PC-9 (cell line): Measurements from ENCODE around the gene UPF2. TPM values are rescaled to one million over a fixed set of nuclear protein-coding genes. Genes with fewer than 3 reads are reported as not detected.

ENCODE experiments used
- BruUV-seq: library from RNA; stranded (reverse); fragments of 400-500 nt; replicated peaks from 2 replicates; lab custom pipeline; 2021; lab: Mats Ljungman, UMichigan
- CTCF ChIA-PET: fragments of 300-600 bp; sonication (Branson Sonifier 250); formaldehyde crosslinking; loops from one replicate; lab custom pipeline; 2022; ENCODE audit warnings: antibody characterized with exemption; lab: Charles Lee
- POLR2A ChIA-PET: fragments of 300-600 bp; sonication (Branson Sonifier 250); formaldehyde crosslinking; loops from one replicate; lab custom pipeline; 2022; ENCODE audit warnings: antibody characterized with exemption; ENCODE audit not compliant: unreplicated experiment; lab: Charles Lee
- DNase-seq, 2 experiments: peaks; one replicate each; pipeline versions ENCODE4 v3.0.0 to v3.0.0-alpha.2; 2015 to 2022; ENCODE audit warnings: mixed read lengths in 1 of 2
- H2AFZ ChIP-seq: fragments of 200-600 bp; sonication (generic); 2 replicates; pipeline ENCODE4 v1.8.1; 2017; ENCODE audit warnings: antibody characterized with exemption
- H3F3A ChIP-seq: fragments of 200-600 bp; sonication (generic); 2 replicates; pipeline ENCODE4 v1.8.1; 2017; ENCODE audit warnings: antibody characterized with exemption, mild to moderate bottlenecking, low read depth; ENCODE audit not compliant: insufficient read depth
- H3K27ac ChIP-seq: fragments of 200-600 bp; sonication (generic); 2 replicates; pipeline ENCODE4 v1.6.1; 2016; ENCODE audit warnings: mixed run types
- H3K27me3 ChIP-seq: fragments of 200-600 bp; sonication (generic); 2 replicates; pipeline ENCODE4 v1.6.1; 2016; ENCODE audit warnings: low read depth, mixed run types; ENCODE audit not compliant: insufficient read depth
- H3K36me3 ChIP-seq: fragments of 200-600 bp; sonication (generic); 2 replicates; pipeline ENCODE4 v1.6.1; 2016; ENCODE audit warnings: low read depth, mixed run types
- H3K4me1 ChIP-seq: fragments of 200-600 bp; sonication (generic); replicated peaks from 2 replicates; pipeline ENCODE4 v1.6.1; 2016; ENCODE audit warnings: mixed run types; ENCODE audit not compliant: insufficient read depth
- H3K4me2 ChIP-seq: fragments of 200-600 bp; sonication (generic); 2 replicates; pipeline ENCODE4 v1.6.1; 2017; ENCODE audit warnings: mixed run types
- H3K4me3 ChIP-seq: fragments of 200-600 bp; sonication (generic); 2 replicates; pipeline ENCODE4 v1.6.1; 2016; ENCODE audit warnings: mixed run types
- H3K79me2 ChIP-seq: fragments of 200-600 bp; sonication (generic); 2 replicates; pipeline ENCODE4 v1.6.1; 2017; ENCODE audit warnings: low read depth, mixed run types
- H3K9me2 ChIP-seq: fragments of 200-600 bp; sonication (generic); 2 replicates; pipeline ENCODE4 v1.8.1; 2017; ENCODE audit warnings: mild to moderate bottlenecking; ENCODE audit not compliant: insufficient read depth
- H3K9me3 ChIP-seq: fragments of 200-600 bp; sonication (generic); 2 replicates; pipeline ENCODE4 v1.8.1; 2016; ENCODE audit warnings: low read depth; ENCODE audit not compliant: insufficient read depth
- H4K20me1 ChIP-seq: fragments of 200-600 bp; sonication (generic); 2 replicates; pipeline ENCODE4 v1.8.1; 2017; ENCODE audit not compliant: insufficient read depth
- CTCF ChIP-seq: fragments of 200-600 bp; sonication (generic); conservative IDR thresholded peaks from 2 replicates; pipeline ENCODE4 v1.6.1; 2017; ENCODE audit warnings: mixed run types, antibody characterized with exemption, mild to moderate bottlenecking, moderate library complexity
- EZH2 ChIP-seq: fragments of 200-600 bp; sonication (generic); IDR thresholded peaks from 2 replicates; pipeline ENCODE4 v1.8.0; 2017; ENCODE audit warnings: antibody characterized with exemption, low read depth
- intact Hi-C: fragments of 100-400 bp; cut with micrococcal nuclease; formaldehyde crosslinking; loops from one replicate; pipeline ENCODE4 v1.10.0; 2022; ENCODE audit not compliant: unreplicated experiment
- total RNA-seq: library from RNA; stranded (reverse); gene quantifications from 2 replicates; pipeline ENCODE4 v1.2.3, GENCODE V29; 2021

Gene UPF2
- total RNA-seq, 1 experiment from 2014 or later, result 25.9 TPM

DNA sequence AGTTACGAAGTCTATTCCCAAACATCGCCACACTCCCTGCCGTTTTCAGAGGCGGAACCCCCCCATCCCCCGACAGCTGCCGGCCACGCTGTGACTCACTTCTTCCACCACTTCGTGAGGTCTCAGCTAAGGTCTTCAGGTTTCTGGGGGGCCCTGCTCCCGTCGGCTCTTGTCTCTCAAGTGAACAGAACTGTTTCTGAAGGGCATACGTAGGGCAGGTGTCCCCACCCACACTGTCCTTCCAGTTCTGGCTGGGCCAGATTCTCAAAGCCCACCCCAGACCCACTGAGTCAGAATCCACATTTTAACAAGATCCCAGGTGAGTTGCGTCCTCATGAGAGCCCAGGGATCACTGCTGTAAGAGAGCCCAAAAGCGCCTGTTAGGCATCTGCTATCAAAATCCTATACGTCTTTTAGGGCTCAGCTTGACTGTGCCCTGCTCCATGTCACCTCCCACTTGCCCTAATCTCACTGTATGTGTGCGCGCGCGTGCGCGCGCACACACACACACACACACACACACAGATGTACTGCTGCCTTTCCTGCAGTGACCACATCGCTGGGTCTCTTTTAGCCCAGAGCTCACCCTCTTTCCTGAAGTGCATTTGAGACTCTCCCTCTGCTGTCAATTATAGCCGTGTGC, 140.7 kb downstream of the UPF2 start:
- Histone ChIP-seq H3K9me3 (no peaks in the 10 kb centered on the region), H3K36me3 (no peaks in the 10 kb centered on the region), H2AFZ (no peak overlapping the region), H3K9me2 (no peaks in the 10 kb centered on the region), H3K27ac (no peak overlapping the region), H3K4me2 (no peak overlapping the region), H3K4me3 (no peak overlapping the region), H3K27me3 (no peaks in the 10 kb centered on the region), H3K79me2 (no peaks in the 10 kb centered on the region), H3F3A (peaks cover 18% of the 10 kb centered on the region), H3K4me1 (peaks cover 27% of the 10 kb centered on the region), H4K20me1 (no peaks in the 10 kb centered on the region)
- DNase-seq, result no peak
- BruUV-seq, result no TSS peak
- TF ChIP-seq CTCF (no peak), EZH2 (no peak)
- ChIA-PET CTCF (no interaction called here), POLR2A (no interaction called here)
- intact Hi-C loops, result no loop called here

GRCh38 chr10:11901454-11901832, 141.2 kb downstream of the UPF2 start:
- Histone ChIP-seq H3K4me2 (no peak overlapping the region), H3K27ac (no peak overlapping the region), H3K79me2 (no peaks in the 10 kb centered on the region), H3K9me2 (no peaks in the 10 kb centered on the region), H3F3A (peaks cover 18% of the 10 kb centered on the region), H3K4me1 (peaks cover 32% of the 10 kb centered on the region), H2AFZ (no peak overlapping the region), H4K20me1 (no peaks in the 10 kb centered on the region), H3K4me3 (no peak overlapping the region), H3K36me3 (no peaks in the 10 kb centered on the region), H3K27me3 (no peaks in the 10 kb centered on the region), H3K9me3 (no peaks in the 10 kb centered on the region)
- DNase-seq, result no peak
- POLR2A ChIA-PET, result no interaction called here
- CTCF ChIA-PET, result no interaction called here
- intact Hi-C loops, result no loop called here
- TF ChIP-seq EZH2, result no peak
- no peak for TF ChIP-seq CTCF
- no TSS peak for BruUV-seq

DNA sequence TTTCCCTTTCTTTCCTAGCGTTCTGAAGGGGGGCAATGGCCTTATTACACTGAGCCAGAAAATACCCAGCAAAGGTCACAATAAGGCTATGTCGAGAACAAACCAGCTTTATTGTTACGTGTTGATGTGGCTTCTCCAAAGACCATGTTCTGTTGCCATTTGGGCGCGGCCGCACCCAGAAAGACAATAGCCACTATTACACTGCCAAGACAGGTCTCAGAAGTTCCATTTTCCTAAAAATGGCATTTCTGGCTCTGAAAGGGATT, 141.6 kb downstream of the UPF2 start:
- intact Hi-C loops, result no loop called here
- no peaks in the 10 kb centered on the region for H3K79me2 ChIP-seq
- no peak overlapping the region for H2AFZ ChIP-seq
- no peaks in the 10 kb centered on the region for H3K9me2 ChIP-seq
- ChIA-PET CTCF (no interaction called here), POLR2A (no interaction called here)
- H3K4me2 ChIP-seq, result no peak overlapping the region
- H3K4me1 ChIP-seq, result peaks cover 33% of the 10 kb centered on the region
- no peak for DNase-seq
- no peaks in the 10 kb centered on the region for H3K27me3 ChIP-seq
- BruUV-seq, result no TSS peak
- H3K27ac ChIP-seq, result no peak overlapping the region
- H3K36me3 ChIP-seq, result no peaks in the 10 kb centered on the region
- TF ChIP-seq EZH2 (no peak), CTCF (no peak)
- H3K4me3 ChIP-seq, result no peak overlapping the region
- H3F3A ChIP-seq, result peaks cover 18% of the 10 kb centered on the region
- H3K9me3 ChIP-seq, result no peaks in the 10 kb centered on the region
- no peaks in the 10 kb centered on the region for H4K20me1 ChIP-seq
